ENCODE measurements around the gene GALNT6. TPM values are rescaled to one million over a fixed set of nuclear protein-coding genes. Genes with fewer than 3 reads are reported as not detected.

Gene GALNT6
- total and polyA plus RNA-seq, 9 of the 15 experiments (the other 6 are each of a cell fraction or from before 2014, with no cell fraction given): 1.5 to 8.6 (median 5.1) TPM

- TF ChIP-seq IRF9 (tag; IDR thresholded peaks at IDR 0.05) (0 out of 2 replicates have a peak, but pooled peaks have one; percentile 66), HINFP (tag; conservative IDR thresholded peaks at IDR 0.05; ENCODE audit: low read depth) (no peak), ETS1 (conservative IDR thresholded peaks at IDR 0.05; ENCODE audit: control insufficient read depth, low read depth, low read length) (no peak), CHD1 (IDR thresholded peaks at IDR 0.05; ENCODE audit: low read length) (no peak), ZNF143 (CRISPR knock-in tag; IDR thresholded peaks at IDR 0.05) (no peak), MECOM (CRISPR knock-in tag; IDR thresholded peaks at IDR 0.05) (peak; percentile 77; the same call in 1 of the 2 replicates), ELF1 (tag; IDR thresholded peaks at IDR 0.05) (peak; percentile 59; the same call in 1 of the 2 replicates), PCBP2 (IDR thresholded peaks at IDR 0.05; ENCODE audit: low read depth, low read length, poor library complexity, severe bottlenecking) (no peak), BMI1 (IDR thresholded peaks at IDR 0.05; ENCODE audit: low read length) (no peak), THRAP3 (IDR thresholded peaks at IDR 0.05; ENCODE audit: borderline replicate concordance) (no peak), KLF13 (tag; IDR thresholded peaks at IDR 0.05; ENCODE audit: borderline replicate concordance, low read depth) (no peak), GTF2B (IDR thresholded peaks at IDR 0.05; ENCODE audit: extremely low read depth, insufficient read length) (no peak)
- TF ChIP-seq, protein P1, sequence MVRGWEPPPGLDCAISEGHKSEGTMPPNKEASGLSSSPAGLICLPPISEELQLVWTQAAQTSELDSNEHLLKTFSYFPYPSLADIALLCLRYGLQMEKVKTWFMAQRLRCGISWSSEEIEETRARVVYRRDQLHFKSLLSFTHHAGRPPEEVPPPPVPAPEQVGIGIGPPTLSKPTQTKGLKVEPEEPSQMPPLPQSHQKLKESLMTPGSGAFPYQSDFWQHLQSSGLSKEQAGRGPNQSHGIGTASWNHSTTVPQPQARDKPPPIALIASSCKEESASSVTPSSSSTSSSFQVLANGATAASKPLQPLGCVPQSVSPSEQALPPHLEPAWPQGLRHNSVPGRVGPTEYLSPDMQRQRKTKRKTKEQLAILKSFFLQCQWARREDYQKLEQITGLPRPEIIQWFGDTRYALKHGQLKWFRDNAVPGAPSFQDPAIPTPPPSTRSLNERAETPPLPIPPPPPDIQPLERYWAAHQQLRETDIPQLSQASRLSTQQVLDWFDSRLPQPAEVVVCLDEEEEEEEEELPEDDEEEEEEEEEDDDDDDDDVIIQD (CRISPR knock-in tag; IDR thresholded peaks at IDR 0.05): no peak
- TF ChIP-seq, protein P2, sequence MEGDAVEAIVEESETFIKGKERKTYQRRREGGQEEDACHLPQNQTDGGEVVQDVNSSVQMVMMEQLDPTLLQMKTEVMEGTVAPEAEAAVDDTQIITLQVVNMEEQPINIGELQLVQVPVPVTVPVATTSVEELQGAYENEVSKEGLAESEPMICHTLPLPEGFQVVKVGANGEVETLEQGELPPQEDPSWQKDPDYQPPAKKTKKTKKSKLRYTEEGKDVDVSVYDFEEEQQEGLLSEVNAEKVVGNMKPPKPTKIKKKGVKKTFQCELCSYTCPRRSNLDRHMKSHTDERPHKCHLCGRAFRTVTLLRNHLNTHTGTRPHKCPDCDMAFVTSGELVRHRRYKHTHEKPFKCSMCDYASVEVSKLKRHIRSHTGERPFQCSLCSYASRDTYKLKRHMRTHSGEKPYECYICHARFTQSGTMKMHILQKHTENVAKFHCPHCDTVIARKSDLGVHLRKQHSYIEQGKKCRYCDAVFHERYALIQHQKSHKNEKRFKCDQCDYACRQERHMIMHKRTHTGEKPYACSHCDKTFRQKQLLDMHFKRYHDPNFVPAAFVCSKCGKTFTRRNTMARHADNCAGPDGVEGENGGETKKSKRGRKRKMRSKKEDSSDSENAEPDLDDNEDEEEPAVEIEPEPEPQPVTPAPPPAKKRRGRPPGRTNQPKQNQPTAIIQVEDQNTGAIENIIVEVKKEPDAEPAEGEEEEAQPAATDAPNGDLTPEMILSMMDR (IDR thresholded peaks at IDR 0.05 in 2 of 3, conservative IDR thresholded peaks at IDR 0.05 in 1 of 3; ENCODE audit: insufficient read depth in 2 of 3, low read depth in 1 of 3, low read length in 3 of 3): no peak
Measured at GRCh38 chr12:51326698-51327439, 64.3 kb downstream of the GALNT6 start (continued).
